HepG2 (cell line): ENCODE measurements around the gene PUM1.

ENCODE experiments used
- BRCA1 ChIP-seq: sonication (generic); formaldehyde crosslinking; IDR thresholded peaks from 2 replicates; pipeline ENCODE4 v1.4.0; 2020; ENCODE audit warnings: missing genetic modification reagents
- FOXP1 ChIP-seq, 2 experiments: fragments of 450-650 bp in 1 of 2; IDR thresholded peaks; 2 replicates each; pipeline ENCODE4 v1.6.1; 2017 to 2018; ENCODE audit warnings: antibody characterized with exemption in 1 of 2
- MEIS2 ChIP-seq: sonication (generic); formaldehyde crosslinking; IDR thresholded peaks from 2 replicates; pipeline ENCODE4 v1.9.0; 2021; ENCODE audit warnings: mild to moderate bottlenecking, missing genetic modification reagents
- NFRKB ChIP-seq: fragments of 450-650 bp; IDR thresholded peaks from 2 replicates; pipeline ENCODE4 v1.6.1; 2017
- ZFP41 ChIP-seq: sonication (generic); formaldehyde crosslinking; IDR thresholded peaks from 2 replicates; pipeline ENCODE4 v1.4.0; 2020; ENCODE audit warnings: mild to moderate bottlenecking, missing genetic modification reagents, borderline replicate concordance
- ZNF263 ChIP-seq: sonication (generic); formaldehyde crosslinking; IDR thresholded peaks from 2 replicates; pipeline ENCODE4 v1.4.0; 2020; ENCODE audit warnings: missing genetic modification reagents
- TF ChIP-seq, protein P1 (sequence below): sonication (generic); formaldehyde crosslinking; IDR thresholded peaks from 2 replicates; pipeline ENCODE4 v1.5.0; 2020; ENCODE audit warnings: mild to moderate bottlenecking, missing genetic modification reagents, moderate library complexity
- TF ChIP-seq, protein P2 (sequence below): sonication (generic); formaldehyde crosslinking; IDR thresholded peaks from 2 replicates; pipeline ENCODE4 v1.4.0; 2020; ENCODE audit warnings: missing genetic modification reagents, borderline replicate concordance
- TF ChIP-seq, protein P3 (sequence below): sonication (generic); formaldehyde crosslinking; IDR thresholded peaks from 2 replicates; pipeline ENCODE4 v1.5.1; 2020; ENCODE audit warnings: mild to moderate bottlenecking, missing genetic modification reagents, borderline replicate concordance

DNA sequence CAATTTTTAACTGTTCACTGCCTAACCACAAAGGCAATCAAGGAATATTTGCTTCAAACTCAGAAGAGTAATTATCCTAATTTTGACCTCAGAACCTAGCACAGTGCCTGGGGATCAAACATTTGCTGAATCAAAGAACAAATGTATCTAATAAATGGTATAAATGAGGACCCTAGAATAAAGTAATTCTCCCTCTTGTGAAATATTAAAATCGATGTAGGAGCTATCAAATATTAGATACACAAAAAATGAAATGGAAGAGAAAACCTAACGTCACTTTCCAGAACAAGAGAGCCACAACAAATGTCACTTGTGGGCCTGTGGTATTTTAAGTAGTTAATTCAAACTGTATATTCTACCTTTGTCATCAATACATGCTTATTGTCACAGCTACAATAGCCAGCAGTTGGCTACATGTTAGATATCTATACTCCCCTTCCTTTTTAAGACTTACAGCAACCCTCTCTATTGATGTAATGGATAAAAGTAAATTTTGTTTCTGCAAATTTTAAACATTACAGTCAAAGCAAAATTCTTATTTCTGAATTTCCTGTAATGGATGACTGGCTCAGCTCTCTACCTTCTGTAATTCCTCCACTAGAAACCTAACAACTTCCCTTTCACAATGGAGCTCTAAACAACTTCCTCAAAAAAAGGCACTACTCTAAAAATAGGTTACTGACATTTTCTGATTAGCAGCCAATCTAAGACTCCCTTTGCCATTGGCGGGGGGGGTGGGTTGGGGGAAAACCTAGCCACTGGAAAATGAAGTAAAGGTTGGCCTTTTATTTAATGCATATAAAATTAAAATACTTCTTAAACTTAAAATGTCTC, 37.6 kb downstream of the PUM1 start:
- TF ChIP-seq, protein P1, sequence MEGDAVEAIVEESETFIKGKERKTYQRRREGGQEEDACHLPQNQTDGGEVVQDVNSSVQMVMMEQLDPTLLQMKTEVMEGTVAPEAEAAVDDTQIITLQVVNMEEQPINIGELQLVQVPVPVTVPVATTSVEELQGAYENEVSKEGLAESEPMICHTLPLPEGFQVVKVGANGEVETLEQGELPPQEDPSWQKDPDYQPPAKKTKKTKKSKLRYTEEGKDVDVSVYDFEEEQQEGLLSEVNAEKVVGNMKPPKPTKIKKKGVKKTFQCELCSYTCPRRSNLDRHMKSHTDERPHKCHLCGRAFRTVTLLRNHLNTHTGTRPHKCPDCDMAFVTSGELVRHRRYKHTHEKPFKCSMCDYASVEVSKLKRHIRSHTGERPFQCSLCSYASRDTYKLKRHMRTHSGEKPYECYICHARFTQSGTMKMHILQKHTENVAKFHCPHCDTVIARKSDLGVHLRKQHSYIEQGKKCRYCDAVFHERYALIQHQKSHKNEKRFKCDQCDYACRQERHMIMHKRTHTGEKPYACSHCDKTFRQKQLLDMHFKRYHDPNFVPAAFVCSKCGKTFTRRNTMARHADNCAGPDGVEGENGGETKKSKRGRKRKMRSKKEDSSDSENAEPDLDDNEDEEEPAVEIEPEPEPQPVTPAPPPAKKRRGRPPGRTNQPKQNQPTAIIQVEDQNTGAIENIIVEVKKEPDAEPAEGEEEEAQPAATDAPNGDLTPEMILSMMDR (CRISPR knock-in tag), result no peak
- TF ChIP-seq MEIS2 (CRISPR knock-in tag), result no peak
- TF ChIP-seq, protein P2, sequence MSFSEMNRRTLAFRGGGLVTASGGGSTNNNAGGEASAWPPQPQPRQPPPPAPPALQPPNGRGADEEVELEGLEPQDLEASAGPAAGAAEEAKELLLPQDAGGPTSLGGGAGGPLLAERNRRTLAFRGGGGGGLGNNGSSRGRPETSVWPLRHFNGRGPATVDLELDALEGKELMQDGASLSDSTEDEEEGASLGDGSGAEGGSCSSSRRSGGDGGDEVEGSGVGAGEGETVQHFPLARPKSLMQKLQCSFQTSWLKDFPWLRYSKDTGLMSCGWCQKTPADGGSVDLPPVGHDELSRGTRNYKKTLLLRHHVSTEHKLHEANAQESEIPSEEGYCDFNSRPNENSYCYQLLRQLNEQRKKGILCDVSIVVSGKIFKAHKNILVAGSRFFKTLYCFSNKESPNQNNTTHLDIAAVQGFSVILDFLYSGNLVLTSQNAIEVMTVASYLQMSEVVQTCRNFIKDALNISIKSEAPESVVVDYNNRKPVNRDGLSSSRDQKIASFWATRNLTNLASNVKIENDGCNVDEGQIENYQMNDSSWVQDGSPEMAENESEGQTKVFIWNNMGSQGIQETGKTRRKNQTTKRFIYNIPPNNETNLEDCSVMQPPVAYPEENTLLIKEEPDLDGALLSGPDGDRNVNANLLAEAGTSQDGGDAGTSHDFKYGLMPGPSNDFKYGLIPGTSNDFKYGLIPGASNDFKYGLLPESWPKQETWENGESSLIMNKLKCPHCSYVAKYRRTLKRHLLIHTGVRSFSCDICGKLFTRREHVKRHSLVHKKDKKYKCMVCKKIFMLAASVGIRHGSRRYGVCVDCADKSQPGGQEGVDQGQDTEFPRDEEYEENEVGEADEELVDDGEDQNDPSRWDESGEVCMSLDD, result no peak
- no peak for TF ChIP-seq NFRKB
- no peak for TF ChIP-seq FOXP1 (IDR thresholded peaks at IDR 0.05)
- TF ChIP-seq FOXP1 (CRISPR knock-in tag; IDR thresholded peaks at IDR 0.05), result no peak
- no peak for TF ChIP-seq ZNF263 (CRISPR knock-in tag)
- TF ChIP-seq BRCA1 (CRISPR knock-in tag), result no peak
- TF ChIP-seq ZFP41, result no peak
- TF ChIP-seq, protein P3, sequence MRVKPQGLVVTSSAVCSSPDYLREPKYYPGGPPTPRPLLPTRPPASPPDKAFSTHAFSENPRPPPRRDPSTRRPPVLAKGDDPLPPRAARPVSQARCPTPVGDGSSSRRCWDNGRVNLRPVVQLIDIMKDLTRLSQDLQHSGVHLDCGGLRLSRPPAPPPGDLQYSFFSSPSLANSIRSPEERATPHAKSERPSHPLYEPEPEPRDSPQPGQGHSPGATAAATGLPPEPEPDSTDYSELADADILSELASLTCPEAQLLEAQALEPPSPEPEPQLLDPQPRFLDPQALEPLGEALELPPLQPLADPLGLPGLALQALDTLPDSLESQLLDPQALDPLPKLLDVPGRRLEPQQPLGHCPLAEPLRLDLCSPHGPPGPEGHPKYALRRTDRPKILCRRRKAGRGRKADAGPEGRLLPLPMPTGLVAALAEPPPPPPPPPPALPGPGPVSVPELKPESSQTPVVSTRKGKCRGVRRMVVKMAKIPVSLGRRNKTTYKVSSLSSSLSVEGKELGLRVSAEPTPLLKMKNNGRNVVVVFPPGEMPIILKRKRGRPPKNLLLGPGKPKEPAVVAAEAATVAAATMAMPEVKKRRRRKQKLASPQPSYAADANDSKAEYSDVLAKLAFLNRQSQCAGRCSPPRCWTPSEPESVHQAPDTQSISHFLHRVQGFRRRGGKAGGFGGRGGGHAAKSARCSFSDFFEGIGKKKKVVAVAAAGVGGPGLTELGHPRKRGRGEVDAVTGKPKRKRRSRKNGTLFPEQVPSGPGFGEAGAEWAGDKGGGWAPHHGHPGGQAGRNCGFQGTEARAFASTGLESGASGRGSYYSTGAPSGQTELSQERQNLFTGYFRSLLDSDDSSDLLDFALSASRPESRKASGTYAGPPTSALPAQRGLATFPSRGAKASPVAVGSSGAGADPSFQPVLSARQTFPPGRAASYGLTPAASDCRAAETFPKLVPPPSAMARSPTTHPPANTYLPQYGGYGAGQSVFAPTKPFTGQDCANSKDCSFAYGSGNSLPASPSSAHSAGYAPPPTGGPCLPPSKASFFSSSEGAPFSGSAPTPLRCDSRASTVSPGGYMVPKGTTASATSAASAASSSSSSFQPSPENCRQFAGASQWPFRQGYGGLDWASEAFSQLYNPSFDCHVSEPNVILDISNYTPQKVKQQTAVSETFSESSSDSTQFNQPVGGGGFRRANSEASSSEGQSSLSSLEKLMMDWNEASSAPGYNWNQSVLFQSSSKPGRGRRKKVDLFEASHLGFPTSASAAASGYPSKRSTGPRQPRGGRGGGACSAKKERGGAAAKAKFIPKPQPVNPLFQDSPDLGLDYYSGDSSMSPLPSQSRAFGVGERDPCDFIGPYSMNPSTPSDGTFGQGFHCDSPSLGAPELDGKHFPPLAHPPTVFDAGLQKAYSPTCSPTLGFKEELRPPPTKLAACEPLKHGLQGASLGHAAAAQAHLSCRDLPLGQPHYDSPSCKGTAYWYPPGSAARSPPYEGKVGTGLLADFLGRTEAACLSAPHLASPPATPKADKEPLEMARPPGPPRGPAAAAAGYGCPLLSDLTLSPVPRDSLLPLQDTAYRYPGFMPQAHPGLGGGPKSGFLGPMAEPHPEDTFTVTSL (CRISPR knock-in tag), result no peak
